ENCODE measurements around the gene RPL39L.
A peak's percentile ranks its signal among the peaks of the same experiment; 100 is the strongest.

The RPL39L gene

DNA sequence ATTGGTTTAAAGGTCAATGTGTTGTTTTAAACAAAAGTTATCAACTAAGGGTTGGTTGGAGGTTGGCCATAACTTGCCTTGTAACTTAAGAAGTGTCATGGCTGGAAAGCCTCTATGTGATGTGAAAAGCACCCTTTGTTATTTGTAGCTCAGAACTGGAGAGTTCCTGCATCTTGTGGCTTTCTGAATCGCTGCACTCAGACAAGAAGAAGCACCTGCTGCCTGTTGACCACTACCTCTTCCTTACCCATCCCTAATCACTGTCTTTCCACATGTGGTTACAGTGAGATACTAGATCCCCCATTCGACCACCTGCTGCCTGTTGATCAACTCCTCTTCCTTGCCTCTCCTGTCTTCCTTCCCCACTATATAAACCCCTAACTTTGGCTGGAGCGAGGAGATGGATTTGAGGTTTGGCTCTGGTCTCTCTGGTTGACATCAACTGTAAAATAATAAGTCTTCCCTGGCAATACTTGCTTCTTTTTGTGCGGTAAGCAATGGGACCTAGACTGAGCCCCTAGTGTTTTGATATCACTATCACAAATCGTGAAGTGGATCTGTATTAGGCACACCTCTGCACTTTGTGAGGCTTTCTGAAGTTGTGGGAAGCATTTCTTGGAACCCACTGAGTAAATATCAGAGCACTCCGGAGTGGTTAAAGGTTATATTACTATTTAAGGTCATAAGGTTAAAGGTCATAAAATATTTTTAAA, 13.8 kb downstream of the RPL39L start:
- TF ChIP-seq, protein P1, sequence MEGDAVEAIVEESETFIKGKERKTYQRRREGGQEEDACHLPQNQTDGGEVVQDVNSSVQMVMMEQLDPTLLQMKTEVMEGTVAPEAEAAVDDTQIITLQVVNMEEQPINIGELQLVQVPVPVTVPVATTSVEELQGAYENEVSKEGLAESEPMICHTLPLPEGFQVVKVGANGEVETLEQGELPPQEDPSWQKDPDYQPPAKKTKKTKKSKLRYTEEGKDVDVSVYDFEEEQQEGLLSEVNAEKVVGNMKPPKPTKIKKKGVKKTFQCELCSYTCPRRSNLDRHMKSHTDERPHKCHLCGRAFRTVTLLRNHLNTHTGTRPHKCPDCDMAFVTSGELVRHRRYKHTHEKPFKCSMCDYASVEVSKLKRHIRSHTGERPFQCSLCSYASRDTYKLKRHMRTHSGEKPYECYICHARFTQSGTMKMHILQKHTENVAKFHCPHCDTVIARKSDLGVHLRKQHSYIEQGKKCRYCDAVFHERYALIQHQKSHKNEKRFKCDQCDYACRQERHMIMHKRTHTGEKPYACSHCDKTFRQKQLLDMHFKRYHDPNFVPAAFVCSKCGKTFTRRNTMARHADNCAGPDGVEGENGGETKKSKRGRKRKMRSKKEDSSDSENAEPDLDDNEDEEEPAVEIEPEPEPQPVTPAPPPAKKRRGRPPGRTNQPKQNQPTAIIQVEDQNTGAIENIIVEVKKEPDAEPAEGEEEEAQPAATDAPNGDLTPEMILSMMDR (conservative IDR thresholded peaks at IDR 0.05; ENCODE audit: low read depth, low read length), result no peak
- no peak overlapping the region for H3K4me3 ChIP-seq (ENCODE audit: low read length)
- no peak for DNase-seq (ENCODE audit: low read depth)

DNA sequence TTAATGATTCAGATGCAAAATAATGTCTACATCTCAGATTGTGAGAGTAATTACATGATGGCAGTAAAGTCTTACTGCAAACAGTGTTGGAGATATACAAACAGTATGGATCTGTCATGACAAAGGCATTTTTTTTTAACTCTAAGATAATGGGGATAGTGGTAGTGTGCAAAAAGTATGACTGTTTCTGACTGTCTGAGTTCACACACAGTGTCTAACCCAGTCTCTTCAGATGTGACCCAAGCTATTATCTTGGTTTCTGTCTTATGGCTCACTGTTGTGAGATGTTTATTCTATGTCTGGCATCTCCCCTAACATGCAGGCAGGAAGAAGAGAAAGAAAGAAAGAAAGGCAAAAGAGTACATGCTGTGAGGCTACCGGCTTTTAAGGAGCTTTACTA, 17.0 kb downstream of the RPL39L start:
- H3K4me3 ChIP-seq (ENCODE audit: low read length), result no peak overlapping the region
- TF ChIP-seq, protein P1 (conservative IDR thresholded peaks at IDR 0.05; ENCODE audit: low read depth, low read length), result no peak
- DNase-seq (ENCODE audit: low read depth), result no peak

DNA sequence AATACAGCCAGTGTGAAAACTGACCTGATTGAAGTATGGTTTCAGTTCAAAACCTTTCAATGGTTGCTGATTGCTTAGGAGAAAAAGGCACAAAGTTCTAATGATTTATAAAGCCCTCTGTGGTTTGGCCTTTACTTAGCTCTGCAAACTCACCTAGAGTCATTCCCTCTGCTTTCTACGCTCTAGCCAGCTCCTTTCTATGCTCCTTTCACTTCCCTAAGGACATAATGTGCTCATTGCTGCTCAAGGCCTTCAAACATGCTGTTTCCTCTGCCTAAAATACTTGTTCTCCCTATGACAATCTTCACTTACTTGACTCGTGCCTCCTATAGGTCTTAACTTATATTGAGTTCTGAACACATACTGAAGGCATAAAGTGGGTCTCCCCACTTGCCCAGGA, 19.0 kb downstream of the RPL39L start:
- TF ChIP-seq, protein P1 (conservative IDR thresholded peaks at IDR 0.05; ENCODE audit: low read depth, low read length), result no peak
- H3K4me3 ChIP-seq (ENCODE audit: low read length), result no peak overlapping the region
- DNase-seq (ENCODE audit: low read depth), result no peak

DNA sequence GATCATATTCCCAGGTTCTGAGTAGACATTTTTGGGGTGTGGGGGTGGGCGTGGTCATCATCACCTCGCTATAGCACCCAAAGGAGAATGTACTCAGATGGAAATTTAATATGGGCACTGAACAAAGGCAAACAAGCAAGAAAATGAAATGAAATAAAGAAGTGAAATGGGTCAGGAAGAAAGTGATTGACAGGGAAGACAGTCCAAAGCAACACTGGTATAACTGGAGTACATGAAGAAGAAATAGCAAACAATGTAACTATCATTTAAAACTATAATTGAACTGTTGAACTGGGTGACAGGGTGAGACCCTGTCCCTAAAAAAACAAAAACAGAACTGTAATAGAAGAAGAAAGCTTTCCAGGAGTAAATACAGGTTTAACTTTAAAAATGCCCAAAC, 24.8 kb downstream of the RPL39L start:
- no peak overlapping the region for H3K4me3 ChIP-seq (ENCODE audit: low read length)
- DNase-seq (ENCODE audit: low read depth), result no peak
- TF ChIP-seq, protein P1 (conservative IDR thresholded peaks at IDR 0.05; ENCODE audit: low read depth, low read length), result no peak

DNA sequence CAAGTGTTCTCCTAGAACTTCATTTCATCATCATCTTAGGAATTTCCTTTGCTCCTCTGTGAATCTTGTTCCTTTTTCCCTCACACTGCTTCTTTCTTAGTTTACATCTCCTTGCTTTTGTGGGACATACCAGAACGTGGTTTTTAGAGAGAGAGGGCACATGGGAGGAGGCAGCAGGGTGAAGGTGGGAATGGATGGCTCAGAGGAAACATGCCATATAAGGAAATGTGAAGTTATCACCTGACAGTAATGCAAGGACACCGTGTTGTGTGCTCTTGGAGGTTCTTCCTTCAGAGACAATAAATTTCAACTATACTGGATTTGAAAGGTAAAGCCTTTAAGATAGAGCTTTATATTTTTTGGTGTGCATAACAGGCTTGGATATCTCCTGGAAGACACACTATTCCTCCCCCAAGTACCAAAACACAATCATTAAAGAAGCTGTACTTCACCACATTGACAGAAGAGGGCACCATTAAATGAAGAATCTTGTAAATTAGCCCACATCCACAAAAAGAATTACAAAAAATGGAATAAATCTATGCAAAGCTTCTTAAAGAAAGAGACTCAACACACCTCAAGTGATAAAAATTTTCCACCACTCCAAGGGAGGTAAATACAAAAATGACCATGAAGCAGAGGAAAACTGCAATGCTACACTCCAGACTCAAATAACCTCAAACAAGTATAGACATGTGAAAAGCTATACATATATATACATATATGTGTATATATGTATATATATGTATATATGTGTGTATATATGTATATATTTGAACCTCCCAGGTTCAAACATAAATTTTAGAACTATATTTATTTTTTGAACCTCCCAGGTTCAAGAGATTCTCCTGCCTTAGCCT, 26.1 kb downstream of the RPL39L start:
- TF ChIP-seq, protein P1 (conservative IDR thresholded peaks at IDR 0.05; ENCODE audit: low read depth, low read length), result peak; percentile 58
- DNase-seq (ENCODE audit: low read depth), result no peak
- H3K4me3 ChIP-seq (ENCODE audit: low read length), result no peak overlapping the region

DNA sequence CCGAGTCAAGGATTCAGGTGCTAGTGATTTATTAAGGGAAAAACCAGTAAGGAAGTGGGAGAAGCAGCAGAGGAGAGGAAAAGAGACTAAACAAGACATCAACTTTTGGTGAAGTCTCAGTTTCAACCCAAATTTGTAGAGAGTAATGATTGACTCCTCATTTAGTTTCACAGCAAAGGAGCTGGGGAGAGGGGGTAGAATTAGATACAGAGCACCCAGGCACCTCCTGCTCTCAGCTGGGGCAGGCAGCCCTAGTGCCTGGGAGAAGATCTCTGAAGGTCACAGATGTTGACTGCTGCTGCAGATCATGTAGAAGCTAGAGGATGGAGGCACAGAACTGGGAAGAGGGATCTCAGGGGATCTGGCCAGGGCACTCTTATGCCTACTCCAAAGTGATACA, 29.1 kb downstream of the RPL39L start:
- H3K4me3 ChIP-seq (ENCODE audit: low read length), result no peak overlapping the region
- no peak for DNase-seq (ENCODE audit: low read depth)

More for the DNA sequence above, 29.1 kb downstream of the RPL39L start:
- TF ChIP-seq, protein P1 (conservative IDR thresholded peaks at IDR 0.05; ENCODE audit: low read depth, low read length), result no peak

Measured in retinal pigment epithelial cell (primary cell).